DMS79 treated with DMSO at 0.1 percent for 48 hours (cell line): ENCODE data around the gene NT5M.

Experiments
- DNase-seq: peaks from one replicate; lab custom pipeline; 2025; lab: John Stamatoyannopoulos, UW

NT5M gene

DNA sequence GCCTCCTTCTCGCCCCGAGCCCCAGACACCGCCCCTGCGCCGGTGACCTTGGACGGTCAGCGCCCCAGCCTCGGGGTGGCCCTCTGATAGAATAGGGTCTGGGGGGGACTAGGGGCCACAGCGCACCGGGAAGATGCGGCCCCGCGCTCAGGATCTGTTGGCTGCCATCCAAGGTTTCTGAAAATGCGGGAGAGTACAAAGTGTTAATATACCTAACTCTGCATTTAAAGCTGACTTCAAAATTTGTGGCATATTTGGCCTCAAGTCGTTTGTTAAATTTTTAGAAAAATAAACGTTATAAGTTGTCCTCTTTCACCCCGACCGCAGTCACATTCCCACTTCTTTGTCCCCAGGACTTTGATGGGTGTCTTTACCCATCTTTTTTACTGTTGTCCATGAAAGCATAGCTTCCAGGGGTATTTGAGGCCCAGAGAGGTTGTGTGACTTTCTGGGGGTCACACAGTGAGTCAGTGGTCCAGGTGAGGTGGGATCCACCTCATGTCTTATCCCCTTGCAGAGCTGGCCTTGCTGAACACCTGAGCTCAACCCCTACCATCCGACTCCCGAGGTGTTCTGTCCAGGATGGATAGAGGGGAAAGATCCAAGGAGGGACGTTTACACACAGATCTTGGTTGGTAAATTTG lies 796 bp downstream of the NT5M start:
- no peak for DNase-seq

DNA sequence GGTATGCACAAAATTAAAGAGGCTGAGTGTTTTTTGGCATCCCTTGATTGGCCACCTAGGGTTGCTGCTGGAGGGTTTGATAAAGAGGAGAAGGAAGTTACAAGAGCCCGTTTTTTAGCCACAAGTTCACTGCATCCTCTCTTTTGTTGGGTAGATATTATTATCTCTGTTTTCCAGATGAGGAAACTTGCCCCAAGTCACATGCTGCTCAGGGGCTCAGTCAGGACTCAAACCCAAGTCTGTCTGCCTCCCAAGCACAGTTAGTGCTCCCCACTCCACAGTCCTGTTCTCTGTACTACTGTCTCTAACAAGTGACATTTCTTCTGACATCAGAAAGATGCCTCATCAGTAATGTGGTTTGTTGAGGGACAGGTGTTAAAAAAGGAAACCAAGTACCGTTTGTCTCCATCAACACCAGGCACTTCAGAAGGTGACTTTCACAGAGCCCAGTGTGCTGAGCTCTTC lies 1.4 kb downstream of the NT5M start:
- DNase-seq: no peak

DNA sequence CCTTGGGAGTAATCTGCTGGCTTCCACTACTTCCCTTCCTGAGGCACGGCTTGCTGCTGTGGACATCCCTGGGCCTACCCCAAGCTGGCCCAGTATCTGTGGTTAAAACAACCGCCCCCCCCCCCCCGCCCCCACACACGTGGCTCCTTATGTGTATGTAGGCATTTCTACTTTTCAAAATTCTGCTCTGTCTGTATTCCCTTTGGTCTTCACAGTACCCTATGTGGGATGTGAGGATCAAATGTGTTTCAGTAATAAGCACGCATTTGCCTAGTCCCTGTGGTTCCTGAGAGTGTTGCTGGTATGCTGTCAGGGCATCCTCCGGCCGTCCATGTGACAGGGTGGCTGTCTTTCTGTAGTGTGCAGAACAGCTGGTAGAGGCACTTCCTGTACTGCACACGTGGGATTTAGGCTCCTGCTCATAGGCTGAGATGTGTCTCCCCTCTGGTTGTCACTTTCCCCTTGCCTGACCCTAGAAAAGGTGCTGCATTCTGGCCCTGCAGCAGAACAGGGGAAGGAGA lies 2.2 kb downstream of the NT5M start:
- peak; percentile 4 for DNase-seq

DNA sequence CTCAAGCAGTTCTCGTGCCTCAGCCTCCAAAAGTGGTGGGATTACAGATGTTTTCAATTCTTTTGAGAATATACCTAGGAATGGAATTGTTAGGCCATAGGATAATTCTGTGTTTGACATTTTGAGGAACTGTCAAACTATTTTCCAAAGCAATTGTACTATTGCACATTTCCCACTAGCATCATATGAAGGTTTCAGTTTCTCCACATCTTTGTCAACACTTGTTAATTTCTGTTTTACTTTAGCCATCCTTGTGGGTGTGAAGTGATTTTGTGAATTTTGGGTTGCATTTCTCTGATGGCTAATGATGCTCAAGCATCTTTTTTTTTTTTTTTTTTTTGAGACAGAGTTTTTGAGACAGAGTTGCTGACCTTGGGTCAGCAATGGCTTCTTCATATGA lies 6.2 kb downstream of the NT5M start:
- DNase-seq: no peak

DNA sequence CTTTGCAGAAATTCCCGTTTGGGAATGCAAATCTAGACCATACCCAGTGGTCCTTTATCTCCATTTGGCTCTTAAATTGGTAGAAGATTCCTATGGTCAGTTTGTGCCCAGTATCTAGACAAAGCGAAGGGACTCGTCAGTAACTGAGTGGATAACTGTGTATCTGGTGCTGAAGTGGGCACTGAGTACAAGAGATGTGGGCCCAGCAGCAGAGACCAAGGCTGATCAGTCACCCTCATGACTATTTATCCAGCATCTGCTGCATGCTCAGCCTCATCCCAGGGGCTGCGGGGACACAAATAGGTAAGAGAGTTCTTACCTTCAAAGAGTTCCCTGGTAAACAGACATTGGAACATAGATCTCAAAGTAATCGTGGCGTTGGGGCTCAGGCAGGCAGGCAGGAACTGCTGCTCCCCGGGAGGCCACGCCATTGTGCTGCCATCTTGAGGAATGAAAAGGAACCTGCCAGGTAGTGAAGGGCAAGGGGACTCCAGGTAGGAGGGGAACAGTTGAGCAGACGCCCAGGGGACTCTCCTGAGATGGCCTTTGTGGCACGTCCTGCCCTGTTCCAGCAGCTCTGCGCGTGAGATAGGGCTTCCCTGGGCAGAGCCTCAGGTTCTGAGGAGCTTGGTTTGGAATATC lies 10.3 kb downstream of the NT5M start:
- no peak for DNase-seq

DNA sequence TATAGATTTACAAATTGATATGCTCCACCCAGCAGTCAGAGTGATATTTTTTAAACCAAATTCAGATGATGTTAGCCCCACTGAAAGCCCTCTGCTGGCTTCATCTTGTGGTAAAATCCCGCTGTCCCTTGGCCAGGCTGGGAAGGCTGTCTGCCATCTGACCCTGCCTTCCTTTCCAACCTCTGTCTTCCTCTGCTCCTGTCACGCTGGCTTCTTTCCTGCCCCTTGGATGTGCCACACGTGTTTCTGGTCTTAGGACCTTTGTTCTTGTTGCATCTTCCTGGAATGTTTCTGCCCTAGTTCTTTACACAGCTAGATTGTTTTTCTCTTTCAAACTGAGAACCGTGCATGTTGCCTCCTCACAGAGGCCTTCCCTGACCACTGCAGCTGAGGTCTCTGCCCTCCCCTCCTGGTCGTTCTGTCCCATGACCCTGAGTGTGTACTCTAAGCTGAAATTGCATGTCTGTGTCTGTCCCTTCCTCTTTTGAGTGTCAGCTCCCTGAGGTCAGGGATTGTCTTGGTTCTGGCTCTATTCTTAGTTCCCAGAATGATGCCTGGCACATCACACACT lies 11.4 kb downstream of the NT5M start:
- no peak for DNase-seq

DNA sequence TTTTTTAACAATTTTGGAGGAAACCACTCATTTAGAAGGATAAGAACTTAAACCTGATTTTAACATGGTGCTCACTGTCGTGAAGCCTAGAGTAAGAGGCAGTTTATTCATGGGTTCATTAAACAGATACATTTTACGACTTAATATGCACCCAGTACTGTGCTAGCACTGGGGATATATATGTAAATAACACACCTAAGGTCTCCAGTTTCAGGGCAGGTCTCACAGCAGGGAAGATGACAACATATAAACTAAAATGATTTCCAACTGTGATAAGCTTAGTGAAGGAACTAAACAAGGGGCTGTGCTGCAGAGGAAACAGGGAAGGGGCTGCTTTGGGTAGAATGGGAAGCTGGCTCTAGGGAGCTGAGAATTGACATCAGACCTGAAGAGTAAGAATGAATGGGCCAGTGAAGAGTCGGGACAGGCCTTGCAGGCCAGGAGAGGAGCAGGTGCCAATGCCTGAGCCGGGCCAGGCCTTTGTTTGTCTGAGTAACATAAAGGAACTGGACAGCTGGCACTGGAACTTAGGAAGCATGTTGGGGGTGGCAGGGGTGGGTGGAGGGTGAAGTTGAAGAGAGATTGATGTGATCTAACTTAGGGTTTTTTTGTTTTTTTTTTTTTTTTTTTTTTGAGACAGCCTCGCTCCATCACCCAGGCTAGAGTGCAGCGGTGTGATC lies 12.1 kb downstream of the NT5M start:
- DNase-seq: no peak

DNA sequence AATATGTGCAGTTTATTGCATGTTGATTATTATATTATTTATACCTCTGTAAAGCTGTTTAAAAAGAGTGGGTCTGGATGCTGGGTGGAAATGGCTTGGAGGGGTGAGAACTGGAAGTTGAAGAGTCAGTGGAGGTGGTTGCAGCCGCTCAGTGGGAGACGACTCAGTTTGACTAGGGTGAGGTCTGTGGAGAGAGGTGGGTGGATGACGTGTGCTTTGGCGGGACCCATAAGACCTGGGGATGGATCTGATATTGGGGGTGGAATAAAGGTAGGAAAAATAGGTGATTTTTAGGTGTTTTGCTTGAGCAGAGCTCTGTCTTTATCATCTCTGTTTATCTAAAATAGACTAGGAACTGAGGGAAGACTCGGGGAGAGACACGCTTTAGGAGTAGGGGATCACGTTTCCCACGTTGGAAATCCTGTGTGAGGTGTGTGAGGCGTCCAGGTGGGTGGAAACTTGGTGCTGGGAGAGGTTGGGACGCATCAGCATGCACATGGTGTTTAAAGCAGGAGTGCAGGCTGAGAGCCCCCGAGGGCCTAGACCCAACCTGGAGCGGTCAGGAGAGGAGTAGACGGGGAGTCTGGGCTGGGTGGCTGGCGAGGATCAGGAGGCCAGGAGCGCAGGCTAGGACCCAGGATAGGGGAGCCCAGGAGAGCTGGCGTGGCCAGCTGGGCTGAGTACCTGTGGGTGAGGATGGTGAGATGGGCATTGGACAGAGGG lies 17.2 kb downstream of the NT5M start:
- no peak for DNase-seq

DNA sequence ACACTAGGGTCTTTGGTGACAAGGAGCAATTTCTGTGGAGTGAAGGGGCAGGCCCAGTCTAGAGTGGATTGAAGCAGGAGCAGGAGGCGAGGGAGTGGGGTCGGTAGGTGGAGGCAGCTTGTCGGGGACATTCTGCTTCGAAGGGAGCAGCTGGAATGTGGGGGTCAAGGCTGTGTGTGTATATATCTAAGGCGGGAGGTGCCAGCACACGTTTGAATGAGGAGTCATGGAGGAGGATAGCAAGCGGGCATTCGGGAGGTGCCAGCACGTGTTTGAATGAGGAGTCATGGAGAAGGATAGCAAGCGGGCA lies 17.7 kb downstream of the NT5M start:
- DNase-seq: no peak

DNA sequence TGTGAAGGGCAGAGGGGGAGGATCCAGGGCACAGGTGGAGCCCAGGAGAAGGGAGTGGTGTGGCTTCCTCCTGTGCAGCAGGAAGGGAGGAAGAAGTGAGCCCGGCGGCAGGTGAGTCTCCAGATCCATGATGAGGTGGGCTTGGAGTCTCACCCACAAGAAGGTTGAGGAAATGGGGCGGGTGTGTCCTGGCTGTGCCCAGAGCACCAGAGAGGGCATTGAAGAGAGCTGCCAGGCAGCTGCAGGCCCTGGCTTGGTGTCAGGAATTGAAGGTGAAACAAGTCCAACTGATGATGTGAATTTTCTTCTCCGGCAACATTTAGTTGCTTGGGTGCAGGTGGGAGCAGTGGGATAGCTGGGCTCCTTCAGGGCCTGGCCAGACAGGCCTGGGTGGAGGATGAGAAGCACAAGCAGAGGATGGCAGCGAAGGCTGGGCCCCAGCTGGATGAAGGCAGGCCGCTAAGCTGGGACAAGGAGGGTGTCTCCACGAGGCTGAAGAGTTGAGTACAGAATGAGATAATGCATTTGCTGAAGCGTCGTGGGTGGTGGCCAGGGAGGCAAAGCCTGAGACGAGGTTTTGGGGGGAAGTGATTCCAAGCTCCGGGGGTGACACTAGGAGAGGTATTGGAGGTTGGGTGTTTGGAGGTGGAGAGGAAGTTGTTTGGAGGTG lies 18.3 kb downstream of the NT5M start:
- no peak for DNase-seq

DNA sequence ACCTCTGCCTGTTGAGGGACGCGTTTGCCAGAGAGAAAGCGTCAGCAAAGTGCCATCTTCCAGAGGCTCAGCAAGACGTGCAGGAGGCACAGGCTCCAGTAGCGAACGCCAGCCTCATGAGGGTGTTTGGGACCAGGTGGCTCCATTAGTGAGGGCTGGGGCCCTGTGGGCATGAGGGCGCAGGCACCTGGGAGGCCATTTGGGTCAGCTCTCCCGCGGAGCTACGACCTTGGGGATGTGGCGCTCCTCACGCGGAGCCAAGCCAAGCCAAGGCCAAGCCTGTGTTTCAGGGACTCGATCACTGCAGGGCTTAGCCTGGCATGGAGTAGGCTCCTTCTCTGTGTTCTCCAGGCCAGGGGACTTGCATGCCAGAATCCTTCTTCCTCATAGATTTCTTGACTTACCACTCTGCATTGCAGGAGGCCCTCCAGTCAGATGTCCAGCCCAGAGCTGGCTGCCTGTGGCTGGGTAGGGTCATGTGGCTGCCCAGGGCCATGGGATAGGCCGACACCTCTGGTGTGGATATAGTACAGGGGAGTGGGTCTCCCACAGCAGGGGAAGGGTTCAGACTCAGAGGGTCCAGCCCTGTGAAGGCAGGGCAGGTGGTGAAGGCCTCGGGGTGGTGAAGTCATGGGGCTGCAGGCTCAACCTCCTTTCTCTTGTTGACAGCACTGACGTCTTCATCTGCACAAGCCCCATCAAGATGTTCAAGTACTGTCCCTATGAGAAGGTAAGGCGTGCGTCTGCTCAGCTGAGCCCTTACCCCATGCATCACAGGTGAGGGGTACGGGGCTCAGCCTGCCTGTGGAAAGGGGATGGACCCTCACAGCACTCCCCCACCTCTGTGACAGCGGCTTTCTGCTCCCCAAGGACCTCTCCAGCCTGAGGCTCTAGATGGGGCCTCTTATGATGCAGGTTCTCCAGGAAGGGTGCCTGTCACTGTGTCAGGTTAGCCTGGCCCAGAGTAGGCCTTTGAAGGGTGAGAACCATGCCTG lies 19.6 kb downstream of the NT5M start:
- no peak for DNase-seq

DNA sequence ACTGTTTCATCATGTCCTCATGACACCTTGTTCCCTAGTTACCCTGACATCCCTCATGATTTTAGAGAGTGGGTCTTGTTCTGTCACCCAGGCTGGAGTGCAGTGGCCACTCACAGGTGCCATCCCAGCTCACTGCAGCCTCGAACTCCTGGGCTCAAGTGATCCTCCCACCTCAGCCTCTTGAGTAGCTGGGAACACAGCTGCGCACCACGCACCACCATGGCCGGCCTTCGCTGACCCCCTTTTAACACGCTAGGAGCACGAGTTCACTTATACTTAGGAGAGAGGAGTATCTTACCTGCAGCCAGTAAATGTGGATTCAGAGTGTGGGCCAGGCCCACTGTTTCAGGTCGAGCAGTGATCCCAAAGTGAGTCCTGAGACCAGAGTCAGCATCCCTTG lies 21.4 kb downstream of the NT5M start:
- no peak for DNase-seq

DNA sequence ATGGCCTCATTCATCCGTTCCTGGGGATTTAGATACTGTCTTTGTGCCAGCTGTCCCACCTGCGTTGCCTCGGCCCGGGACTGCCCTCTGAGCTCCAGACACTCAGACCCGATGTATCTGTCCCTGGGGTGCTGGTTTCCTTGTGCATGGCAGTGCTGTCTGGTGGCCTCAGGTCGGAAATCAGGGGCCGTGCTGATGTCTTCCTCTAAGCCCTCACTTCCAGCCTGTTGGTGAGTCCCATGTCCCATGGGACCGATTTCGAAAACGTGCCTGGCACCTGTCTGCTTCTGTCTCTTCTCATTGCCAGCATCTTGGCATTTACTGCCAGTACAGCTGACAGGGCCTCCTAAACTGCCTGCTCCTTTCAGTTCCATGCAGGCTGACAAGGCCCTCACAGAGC lies 22.1 kb downstream of the NT5M start:
- no peak for DNase-seq

DNA sequence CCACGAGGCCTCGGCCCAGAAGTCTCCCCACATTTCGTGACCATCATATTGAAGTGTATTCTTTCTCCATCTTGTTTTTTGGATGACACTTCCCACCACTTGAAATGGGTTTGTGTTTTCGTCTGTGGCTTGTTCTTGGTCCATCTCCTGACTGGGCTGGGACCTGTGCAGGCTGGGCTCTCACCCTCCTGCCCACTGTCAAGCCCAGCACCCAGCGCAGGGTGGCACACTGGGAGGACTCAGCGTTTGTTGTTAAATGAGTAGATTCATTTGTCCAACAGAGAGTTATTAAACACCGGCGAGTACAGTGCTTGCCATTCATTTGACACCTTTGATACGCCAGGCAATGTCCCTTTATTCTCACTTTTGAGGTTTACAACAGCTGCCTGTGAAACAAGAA lies 22.6 kb downstream of the NT5M start:
- no peak for DNase-seq

DNA sequence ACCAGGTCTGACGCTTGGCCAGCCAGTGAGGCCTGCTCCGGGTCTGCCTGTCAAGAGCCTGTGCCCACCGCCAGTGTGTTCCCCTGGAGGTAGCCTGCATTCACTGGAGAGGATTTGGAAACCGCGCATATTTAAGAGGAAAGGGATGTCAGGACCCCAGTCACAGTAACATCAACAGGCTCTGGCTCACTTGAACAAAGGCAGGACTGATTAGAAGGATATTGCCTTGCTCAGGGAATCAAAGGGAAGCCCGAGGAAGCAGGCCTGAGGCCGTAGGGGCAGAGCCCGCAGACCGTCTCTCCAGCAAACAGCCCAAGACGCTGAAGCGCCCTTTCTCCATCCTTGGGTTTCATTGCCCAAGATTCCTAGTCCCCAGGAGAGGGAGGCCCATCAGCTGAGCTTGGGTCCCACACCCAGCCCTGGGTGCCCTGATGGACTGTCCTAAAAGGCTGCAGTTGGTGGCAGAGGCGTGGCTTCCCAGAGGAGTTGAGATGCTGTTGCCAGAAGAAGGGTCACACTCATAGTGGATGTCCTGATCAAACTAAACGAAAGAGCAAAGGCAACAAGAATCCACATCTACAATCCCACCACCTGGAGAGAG lies 23.2 kb downstream of the NT5M start:
- DNase-seq: no peak

DNA sequence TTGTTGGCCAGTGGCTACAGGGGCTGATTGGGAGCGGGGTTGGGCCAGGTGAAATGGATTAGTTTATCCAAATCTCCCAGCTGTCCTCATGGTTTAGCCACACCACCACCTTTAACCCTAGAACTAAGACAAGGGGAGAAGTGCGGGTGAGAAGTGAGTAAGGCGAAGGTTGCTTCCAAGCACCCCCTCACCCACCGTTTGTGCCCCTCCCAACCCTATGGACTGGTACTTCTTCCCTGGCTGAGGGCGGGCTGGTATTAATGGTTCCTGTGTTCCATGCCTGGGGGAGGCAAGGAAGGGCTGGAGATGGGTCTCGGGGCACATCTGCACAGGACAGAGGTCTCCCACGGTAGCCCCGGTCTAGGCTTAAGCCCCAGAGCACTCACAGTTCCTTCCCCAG lies 25.1 kb downstream of the NT5M start:
- DNase-seq: no peak

DNA sequence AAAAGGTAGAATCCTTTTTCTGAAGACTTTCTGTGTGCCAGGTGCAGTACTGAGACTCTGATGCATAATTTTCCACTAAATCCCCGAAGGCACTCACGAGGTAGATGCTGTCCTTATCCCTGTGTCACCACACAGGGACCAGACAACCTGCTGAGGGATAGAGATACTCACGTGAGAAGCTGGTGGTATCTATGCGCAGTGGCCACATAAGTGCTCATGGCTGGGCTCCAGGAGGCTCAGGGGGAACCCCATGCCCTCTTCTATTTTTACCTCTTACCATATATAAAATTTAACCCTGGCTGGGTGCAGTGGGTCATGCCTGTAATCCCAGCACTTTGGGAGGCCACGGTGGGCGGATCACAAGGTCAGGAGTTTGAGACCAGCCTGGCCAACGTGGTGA lies 38.3 kb downstream of the NT5M start:
- DNase-seq: no peak

DNA sequence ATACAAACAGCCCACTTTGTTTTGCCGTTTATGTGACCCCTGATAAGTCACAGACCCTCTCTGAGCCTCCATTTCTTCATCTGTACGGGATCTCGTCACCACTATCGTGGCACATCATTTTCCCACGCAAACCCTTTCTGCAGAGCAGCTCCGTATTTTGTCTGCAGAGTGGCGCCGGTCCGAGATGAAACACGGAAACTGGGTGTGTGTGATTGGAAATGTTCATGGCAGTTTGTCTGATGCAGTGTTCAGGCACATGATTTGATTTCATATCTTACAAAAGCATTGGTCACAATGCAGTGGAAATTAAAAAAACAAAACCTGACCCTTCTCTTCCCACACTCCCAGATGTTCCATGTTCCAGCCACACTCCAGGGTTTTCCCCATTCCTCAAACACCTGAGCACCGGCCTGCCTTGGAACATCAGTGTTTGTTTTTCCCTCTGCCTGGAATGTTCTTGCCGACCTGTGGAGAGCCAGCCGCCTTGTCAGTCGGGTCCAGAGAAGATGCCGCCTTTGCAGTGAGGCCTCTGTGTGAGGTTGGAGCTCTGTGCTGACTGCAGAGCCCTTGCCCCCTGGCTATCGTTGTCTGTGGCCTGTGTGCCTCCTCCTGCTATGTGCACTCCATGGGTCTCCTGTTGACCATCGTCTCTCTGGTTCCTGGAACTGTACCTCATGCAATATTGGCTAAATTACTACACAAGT lies 39.2 kb downstream of the NT5M start:
- DNase-seq: no peak

DNA sequence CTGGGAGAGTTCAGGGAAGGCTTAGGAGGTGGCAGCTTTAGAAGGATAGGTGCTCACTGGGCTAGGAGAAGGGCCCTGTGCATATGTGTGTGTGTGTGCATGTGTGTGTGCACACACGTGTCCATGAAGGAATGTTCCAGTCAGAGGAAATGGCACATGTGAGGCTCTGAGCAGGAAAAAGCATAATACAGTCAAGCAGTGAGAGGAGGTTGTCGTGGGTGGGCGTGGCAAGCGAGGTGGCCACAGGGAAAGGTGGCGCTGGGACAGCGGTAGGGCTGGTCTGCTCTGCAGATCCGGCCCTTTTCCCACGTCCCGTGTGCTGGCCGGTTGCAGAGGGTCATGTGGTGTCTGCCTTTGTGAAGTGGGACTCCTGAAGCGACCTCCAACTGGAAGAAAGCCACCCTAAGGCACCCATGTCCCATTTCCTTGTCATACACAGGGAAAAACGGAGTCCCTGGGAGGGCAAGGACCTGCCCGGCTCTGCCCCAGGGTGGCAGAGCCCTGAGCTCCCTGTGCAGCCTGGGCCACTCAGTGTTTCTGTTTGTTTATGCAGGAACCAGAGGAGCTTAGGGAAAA lies 40.1 kb downstream of the NT5M start:
- no peak for DNase-seq
